Testis (tissue), 2 donors: ENCODE measurements around the gene CACNA1C.

Experiments
- POLR2A ChIP-seq: fragments of 450-650 bp; IDR thresholded peaks from one replicate; pipeline ENCODE4 v1.6.1; 2017; ENCODE audit warnings: antibody characterized with exemption, mild to moderate bottlenecking, moderate library complexity
- TF ChIP-seq, protein P1 (sequence below), 3 experiments: fragments of 450-650 bp in 2 of 3; fragments of 200-600 bp in 1 of 3; sonication (generic) in 1 of 3; IDR thresholded peaks; one replicate each; pipeline ENCODE4 v1.5.1; 2016 to 2019; ENCODE audit warnings: antibody characterized with exemption in 3 of 3, mild to moderate bottlenecking in 2 of 3, moderate library complexity in 1 of 3

DNA sequence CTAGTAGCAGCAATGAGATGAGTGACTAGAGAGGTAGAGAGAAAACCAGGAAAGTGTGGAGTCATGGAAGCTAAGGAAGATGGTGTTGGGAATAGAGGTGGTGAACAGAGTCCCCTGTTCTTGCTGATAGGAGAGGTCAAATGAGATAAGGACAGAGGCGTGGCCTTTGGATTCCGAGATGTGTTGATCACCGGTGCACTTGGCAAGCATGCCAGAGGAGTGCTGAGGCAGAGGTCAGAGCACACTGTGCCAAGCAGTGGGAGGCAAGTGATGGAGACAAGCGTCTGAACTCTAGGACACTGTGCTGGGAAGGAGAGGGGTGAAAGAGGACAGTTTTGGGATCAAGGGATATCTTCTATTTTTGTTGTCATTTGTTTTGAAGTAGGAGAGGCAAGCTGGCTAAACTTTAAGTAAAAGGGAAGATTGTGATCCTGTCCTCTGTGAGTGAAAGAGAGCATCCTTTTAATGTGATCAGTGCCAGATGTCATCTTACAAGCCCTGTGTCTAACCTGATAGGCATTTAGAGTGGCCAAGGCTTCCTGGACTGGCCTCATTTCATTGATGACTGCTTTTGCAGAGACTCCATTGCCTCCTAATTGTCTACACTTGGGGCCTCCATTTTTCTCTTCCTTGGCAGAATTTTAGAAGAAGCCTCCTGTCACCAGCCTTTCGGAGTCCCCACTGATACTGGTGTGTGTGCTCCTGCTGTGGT, 336.4 kb downstream of the CACNA1C start:
- TF ChIP-seq, protein P1, sequence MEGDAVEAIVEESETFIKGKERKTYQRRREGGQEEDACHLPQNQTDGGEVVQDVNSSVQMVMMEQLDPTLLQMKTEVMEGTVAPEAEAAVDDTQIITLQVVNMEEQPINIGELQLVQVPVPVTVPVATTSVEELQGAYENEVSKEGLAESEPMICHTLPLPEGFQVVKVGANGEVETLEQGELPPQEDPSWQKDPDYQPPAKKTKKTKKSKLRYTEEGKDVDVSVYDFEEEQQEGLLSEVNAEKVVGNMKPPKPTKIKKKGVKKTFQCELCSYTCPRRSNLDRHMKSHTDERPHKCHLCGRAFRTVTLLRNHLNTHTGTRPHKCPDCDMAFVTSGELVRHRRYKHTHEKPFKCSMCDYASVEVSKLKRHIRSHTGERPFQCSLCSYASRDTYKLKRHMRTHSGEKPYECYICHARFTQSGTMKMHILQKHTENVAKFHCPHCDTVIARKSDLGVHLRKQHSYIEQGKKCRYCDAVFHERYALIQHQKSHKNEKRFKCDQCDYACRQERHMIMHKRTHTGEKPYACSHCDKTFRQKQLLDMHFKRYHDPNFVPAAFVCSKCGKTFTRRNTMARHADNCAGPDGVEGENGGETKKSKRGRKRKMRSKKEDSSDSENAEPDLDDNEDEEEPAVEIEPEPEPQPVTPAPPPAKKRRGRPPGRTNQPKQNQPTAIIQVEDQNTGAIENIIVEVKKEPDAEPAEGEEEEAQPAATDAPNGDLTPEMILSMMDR (IDR thresholded peaks at IDR 0.05) = no peak
- no peak for TF ChIP-seq POLR2A
